MM.1S (cell line): ENCODE data around the gene PDXK.

ENCODE experiments used
- DNase-seq: peaks from one replicate; pipeline ENCODE4 v3.0.0-alpha.2; 2015
- H2AFZ ChIP-seq: fragments of 300-600 bp; sonication (generic); 2 replicates; pipeline ENCODE4 v1.6.0; 2016; ENCODE audit warnings: antibody characterized with exemption, low read length
- H3F3A ChIP-seq: fragments of 300-600 bp; sonication (generic); 2 replicates; pipeline ENCODE4 v1.6.1; 2016; ENCODE audit warnings: mild to moderate bottlenecking, antibody characterized with exemption, low read length, moderate library complexity, mixed read lengths; ENCODE audit not compliant: insufficient read depth
- H3K27ac ChIP-seq: fragments of 300-600 bp; sonication (generic); 2 replicates; pipeline ENCODE4 v1.5.1; 2016; ENCODE audit warnings: mild to moderate bottlenecking, low read length
- H3K27me3 ChIP-seq: fragments of 300-600 bp; sonication (generic); replicated peaks from 2 replicates; pipeline ENCODE4 v1.6.0; 2016; ENCODE audit warnings: low read length; ENCODE audit not compliant: insufficient read depth
- H3K36me3 ChIP-seq: fragments of 300-600 bp; sonication (generic); replicated peaks from 2 replicates; pipeline ENCODE4 v1.6.1; 2016; ENCODE audit warnings: mild to moderate bottlenecking, low read length, mixed read lengths; ENCODE audit not compliant: insufficient read depth
- H3K4me1 ChIP-seq: fragments of 300-600 bp; sonication (generic); 2 replicates; pipeline ENCODE4 v1.6.1; 2016; ENCODE audit warnings: low read length, mixed read lengths
- H3K4me2 ChIP-seq: fragments of 300-600 bp; sonication (generic); 2 replicates; pipeline ENCODE4 v1.6.0; 2016; ENCODE audit warnings: low read depth, low read length
- H3K4me3 ChIP-seq: fragments of 300-600 bp; sonication (generic); 2 replicates; pipeline ENCODE4 v1.5.1; 2016; ENCODE audit warnings: low read length, mixed read lengths
- H3K79me2 ChIP-seq: fragments of 300-600 bp; sonication (generic); 2 replicates; pipeline ENCODE4 v1.6.1; 2016; ENCODE audit warnings: mixed run types, low read length, mixed read lengths
- H3K9ac ChIP-seq: fragments of 300-600 bp; sonication (generic); 2 replicates; pipeline ENCODE4 v1.6.1; 2016; ENCODE audit warnings: low read length, mixed read lengths
- H3K9me2 ChIP-seq: fragments of 300-600 bp; sonication (generic); replicated peaks from 2 replicates; pipeline ENCODE4 v1.6.1; 2016; ENCODE audit warnings: mild to moderate bottlenecking, low read length, mixed read lengths; ENCODE audit not compliant: insufficient read depth
- H3K9me3 ChIP-seq: fragments of 300-600 bp; sonication (generic); replicated peaks from 2 replicates; pipeline ENCODE4 v1.6.1; 2016; ENCODE audit warnings: mild to moderate bottlenecking, low read length, mixed read lengths; ENCODE audit not compliant: insufficient read depth
- H4K20me1 ChIP-seq: fragments of 300-600 bp; sonication (generic); 2 replicates; pipeline ENCODE4 v1.6.1; 2016; ENCODE audit warnings: mild to moderate bottlenecking, low read length, moderate library complexity, mixed read lengths; ENCODE audit not compliant: insufficient read depth
- EZH2 ChIP-seq: fragments of 300-600 bp; sonication (generic); optimal IDR thresholded peaks from 2 replicates; pipeline ENCODE3; 2017; ENCODE audit warnings: low read depth, mild to moderate bottlenecking, antibody characterized with exemption, low read length, mixed read lengths
- EZH2phosphoT487 ChIP-seq: fragments of 300-600 bp; sonication (generic); IDR thresholded peaks from 2 replicates; pipeline ENCODE4 v1.6.1; 2018; ENCODE audit warnings: antibody characterized with exemption, low read length
- TF ChIP-seq, protein P1 (sequence below): fragments of 300-600 bp; sonication (generic); IDR thresholded peaks from 2 replicates; pipeline ENCODE4 v1.5.1; 2016; ENCODE audit warnings: antibody characterized with exemption, low read length, mixed read lengths

Gene PDXK

DNA sequence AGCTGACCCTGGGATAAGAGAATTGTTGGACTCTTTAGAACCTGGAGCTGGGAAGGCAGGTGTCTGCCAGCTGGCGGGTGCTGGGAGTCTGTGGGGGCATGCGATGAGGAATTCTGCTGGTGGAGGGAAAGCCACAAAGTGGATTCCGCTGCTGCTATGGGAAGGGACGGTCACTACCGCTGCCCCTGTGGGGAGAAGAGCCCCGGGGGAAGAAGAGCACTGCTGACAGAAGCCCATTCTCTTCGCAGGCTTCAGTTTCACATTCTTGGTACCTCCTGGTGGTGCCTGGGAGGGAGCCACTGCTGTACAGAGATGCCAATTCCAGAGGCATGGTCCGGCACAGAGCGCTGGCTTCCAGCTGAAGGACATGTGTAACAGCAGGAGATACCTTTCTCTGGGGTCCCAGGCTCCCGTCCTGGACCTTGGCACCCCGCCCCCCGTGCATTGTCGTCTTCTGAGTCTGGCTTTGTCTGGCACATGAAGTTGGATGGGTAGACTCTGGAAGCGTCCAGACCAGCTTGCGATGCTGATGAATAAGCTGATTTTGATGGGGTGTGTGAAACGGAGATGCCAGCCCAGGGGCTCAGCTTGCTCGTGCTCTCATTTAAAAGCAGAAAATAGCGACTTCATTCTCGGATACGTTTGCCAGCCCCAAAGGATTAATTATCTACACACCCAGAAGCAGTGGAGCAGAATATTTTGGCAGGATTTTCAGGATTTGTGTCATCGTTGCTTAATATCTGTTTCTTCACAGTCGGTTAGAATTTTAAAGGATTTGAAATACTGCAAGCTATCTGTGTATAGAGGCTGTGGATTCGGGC lies 13.2 kb downstream of the PDXK start:
- Histone ChIP-seq H3K9me3 (no peaks in the 10 kb centered on the region), H3K36me3 (peaks cover 18% of the 10 kb centered on the region; the same call in 1 of the 2 replicates), H3K79me2 (peaks cover 99% of the 10 kb centered on the region), H3K27me3 (no peaks in the 10 kb centered on the region), H4K20me1 (peaks cover 61% of the 10 kb centered on the region), H3K9ac (no peak overlapping the region), H3F3A (0 out of 2 replicates have a peak, but pooled peaks cover 5% of the 10 kb centered on the region), H3K27ac (no peak overlapping the region), H2AFZ (no peak overlapping the region), H3K4me2 (no peak overlapping the region), H3K4me3 (no peak overlapping the region), H3K4me1 (no peaks in the 10 kb centered on the region), H3K9me2 (no peaks in the 10 kb centered on the region)
- no peak for TF ChIP-seq EZH2
- TF ChIP-seq EZH2phosphoT487, result no peak
- TF ChIP-seq, protein P1, sequence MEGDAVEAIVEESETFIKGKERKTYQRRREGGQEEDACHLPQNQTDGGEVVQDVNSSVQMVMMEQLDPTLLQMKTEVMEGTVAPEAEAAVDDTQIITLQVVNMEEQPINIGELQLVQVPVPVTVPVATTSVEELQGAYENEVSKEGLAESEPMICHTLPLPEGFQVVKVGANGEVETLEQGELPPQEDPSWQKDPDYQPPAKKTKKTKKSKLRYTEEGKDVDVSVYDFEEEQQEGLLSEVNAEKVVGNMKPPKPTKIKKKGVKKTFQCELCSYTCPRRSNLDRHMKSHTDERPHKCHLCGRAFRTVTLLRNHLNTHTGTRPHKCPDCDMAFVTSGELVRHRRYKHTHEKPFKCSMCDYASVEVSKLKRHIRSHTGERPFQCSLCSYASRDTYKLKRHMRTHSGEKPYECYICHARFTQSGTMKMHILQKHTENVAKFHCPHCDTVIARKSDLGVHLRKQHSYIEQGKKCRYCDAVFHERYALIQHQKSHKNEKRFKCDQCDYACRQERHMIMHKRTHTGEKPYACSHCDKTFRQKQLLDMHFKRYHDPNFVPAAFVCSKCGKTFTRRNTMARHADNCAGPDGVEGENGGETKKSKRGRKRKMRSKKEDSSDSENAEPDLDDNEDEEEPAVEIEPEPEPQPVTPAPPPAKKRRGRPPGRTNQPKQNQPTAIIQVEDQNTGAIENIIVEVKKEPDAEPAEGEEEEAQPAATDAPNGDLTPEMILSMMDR, result no peak
- no peak for DNase-seq

DNA sequence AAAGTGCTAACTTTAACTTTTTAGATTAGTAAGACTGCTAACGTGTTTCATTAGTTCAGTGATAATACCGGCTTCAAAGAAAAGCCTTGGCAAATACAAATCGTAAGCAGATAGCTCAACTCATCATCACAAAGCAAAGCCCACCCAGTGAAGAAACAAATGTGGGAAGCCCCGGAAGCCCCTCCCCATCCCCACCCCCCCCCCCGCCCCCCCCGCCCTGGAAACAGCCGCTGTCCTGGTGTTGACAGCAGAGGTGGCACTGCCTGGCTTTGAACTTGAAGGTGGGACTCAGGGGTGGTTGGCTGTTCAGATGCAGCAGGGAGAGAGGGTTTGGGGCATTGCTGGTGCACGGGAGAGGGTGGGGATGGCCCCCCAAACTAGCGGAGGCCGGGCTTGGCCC lies 14.1 kb downstream of the PDXK start:
- TF ChIP-seq, protein P1, result no peak
- no peak for TF ChIP-seq EZH2phosphoT487
- TF ChIP-seq EZH2, result no peak
- H4K20me1 ChIP-seq, result peaks cover 56% of the 10 kb centered on the region
- no peak overlapping the region for H3K27ac ChIP-seq
- H3K9me2 ChIP-seq, result no peaks in the 10 kb centered on the region
- H3K4me3 ChIP-seq, result no peak overlapping the region
- H3K36me3 ChIP-seq, result peaks cover 25% of the 10 kb centered on the region
- no peaks in the 10 kb centered on the region for H3K4me1 ChIP-seq
- H3K9ac ChIP-seq, result no peak overlapping the region
- 0 out of 2 replicates have a peak, but pooled peaks cover 5% of the 10 kb centered on the region for H3F3A ChIP-seq
- no peak for DNase-seq
- no peak overlapping the region for H3K4me2 ChIP-seq
- H3K27me3 ChIP-seq, result no peaks in the 10 kb centered on the region
- H3K79me2 ChIP-seq, result peaks cover 99% of the 10 kb centered on the region
- no peaks in the 10 kb centered on the region for H3K9me3 ChIP-seq
- H2AFZ ChIP-seq, result no peak overlapping the region

DNA sequence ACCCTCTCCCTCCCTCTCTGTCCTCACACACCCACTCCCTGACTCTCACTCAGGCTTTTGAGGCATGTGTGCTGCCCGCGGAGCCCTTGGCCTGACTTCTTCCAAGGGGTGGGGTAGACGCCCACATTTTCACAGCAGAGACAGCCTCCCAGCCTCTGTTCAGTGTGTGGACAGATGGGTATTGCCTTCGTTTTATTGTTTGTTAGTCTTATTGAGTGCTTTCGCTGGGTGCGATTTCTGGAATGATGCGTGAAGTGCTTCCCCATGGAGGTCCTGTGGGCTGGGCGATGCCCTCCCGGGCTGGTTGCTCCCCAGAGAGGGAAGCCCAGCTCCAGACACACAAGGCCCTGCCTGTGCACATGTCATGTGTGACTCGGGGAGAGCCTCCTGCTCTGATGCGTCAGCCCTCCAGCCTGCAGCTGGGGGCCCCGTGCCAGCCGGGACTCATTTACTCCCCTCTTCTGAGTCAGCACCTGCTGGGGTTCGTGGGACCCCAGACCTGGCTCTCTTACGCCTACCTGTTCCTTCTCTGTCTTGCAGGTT lies 14.7 kb downstream of the PDXK start:
- Histone ChIP-seq H3K79me2 (peaks cover 96% of the 10 kb centered on the region), H3K36me3 (peaks cover 26% of the 10 kb centered on the region), H3F3A (0 out of 2 replicates have a peak, but pooled peaks cover 5% of the 10 kb centered on the region), H3K4me1 (no peaks in the 10 kb centered on the region), H3K9me3 (no peaks in the 10 kb centered on the region), H4K20me1 (peaks cover 55% of the 10 kb centered on the region), H2AFZ (no peak overlapping the region), H3K9ac (no peak overlapping the region), H3K9me2 (no peaks in the 10 kb centered on the region), H3K4me2 (no peak overlapping the region), H3K4me3 (no peak overlapping the region), H3K27ac (no peak overlapping the region), H3K27me3 (no peaks in the 10 kb centered on the region)
- TF ChIP-seq EZH2 (no peak), EZH2phosphoT487 (no peak)
- TF ChIP-seq, protein P1, result no peak
- no peak for DNase-seq
